ENCODE results near the gene LRRC28. TPM values are rescaled to one million over a fixed set of nuclear protein-coding genes. Genes with fewer than 3 reads are reported as not detected.
A peak's percentile ranks its signal among the peaks of the same experiment; 100 is the strongest.

Gene LRRC28
- total and polyA plus RNA-seq, 4 donors = 7.7 to 66.1 (median 13.0) TPM

DNA sequence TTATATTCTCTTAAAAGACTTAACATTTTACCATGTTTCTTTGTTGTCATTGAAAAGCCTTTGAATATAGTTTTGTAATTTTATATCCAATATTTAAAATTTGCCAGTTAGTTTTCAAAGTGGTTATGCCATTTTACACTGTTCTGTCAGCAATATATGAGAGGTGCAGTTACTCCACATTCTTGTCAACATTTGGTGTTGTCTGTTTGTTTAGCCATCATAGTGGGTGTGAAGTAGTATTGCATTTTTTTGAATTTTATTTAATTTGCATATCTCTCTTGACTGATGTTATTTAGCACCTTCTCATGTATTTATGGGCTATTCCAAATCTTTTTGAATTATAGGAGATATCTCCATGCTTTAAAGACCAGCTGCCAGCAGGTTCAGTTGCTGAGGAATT is 40.4 kb downstream of the LRRC28 start:
- ATAC-seq (ENCODE audit: insufficient read depth, low FRiP score) (no peak), DNase-seq (no peak)
- H3K9me3 ChIP-seq (ENCODE audit: control insufficient read depth in 4 of 4, insufficient read depth in 3 of 4, low read length in 3 of 4) = no peaks in the 10 kb centered on the region
- H3K27ac ChIP-seq (ENCODE audit: low read depth in 1 of 2, low read length in 1 of 2) = no peak overlapping the region
- no peak overlapping the region for H3K4me3 ChIP-seq
- TF ChIP-seq, protein P1, sequence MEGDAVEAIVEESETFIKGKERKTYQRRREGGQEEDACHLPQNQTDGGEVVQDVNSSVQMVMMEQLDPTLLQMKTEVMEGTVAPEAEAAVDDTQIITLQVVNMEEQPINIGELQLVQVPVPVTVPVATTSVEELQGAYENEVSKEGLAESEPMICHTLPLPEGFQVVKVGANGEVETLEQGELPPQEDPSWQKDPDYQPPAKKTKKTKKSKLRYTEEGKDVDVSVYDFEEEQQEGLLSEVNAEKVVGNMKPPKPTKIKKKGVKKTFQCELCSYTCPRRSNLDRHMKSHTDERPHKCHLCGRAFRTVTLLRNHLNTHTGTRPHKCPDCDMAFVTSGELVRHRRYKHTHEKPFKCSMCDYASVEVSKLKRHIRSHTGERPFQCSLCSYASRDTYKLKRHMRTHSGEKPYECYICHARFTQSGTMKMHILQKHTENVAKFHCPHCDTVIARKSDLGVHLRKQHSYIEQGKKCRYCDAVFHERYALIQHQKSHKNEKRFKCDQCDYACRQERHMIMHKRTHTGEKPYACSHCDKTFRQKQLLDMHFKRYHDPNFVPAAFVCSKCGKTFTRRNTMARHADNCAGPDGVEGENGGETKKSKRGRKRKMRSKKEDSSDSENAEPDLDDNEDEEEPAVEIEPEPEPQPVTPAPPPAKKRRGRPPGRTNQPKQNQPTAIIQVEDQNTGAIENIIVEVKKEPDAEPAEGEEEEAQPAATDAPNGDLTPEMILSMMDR (IDR thresholded peaks at IDR 0.05; ENCODE audit: control extremely low read depth, extremely low read depth) = no peak
- no peak overlapping the region for H3K9ac ChIP-seq (ENCODE audit: insufficient read depth in 1 of 2, low read length in 2 of 2)
- H3K27me3 ChIP-seq (ENCODE audit: control insufficient read depth in 3 of 3, insufficient read depth in 3 of 3, low read length in 2 of 3) = no peaks in the 10 kb centered on the region
- H3K36me3 ChIP-seq (ENCODE audit: control insufficient read depth in 4 of 4, insufficient read depth in 4 of 4, low read length in 4 of 4) = peaks cover 3 to 7% (median 5%) of the 10 kb centered on the region in 4 donors
- H3K4me1 ChIP-seq (ENCODE audit: control insufficient read depth in 5 of 5, insufficient read depth in 5 of 5, low read length in 5 of 5) = peaks cover 0 to 2% (median 0%) of the 10 kb centered on the region in 5 donors

DNA sequence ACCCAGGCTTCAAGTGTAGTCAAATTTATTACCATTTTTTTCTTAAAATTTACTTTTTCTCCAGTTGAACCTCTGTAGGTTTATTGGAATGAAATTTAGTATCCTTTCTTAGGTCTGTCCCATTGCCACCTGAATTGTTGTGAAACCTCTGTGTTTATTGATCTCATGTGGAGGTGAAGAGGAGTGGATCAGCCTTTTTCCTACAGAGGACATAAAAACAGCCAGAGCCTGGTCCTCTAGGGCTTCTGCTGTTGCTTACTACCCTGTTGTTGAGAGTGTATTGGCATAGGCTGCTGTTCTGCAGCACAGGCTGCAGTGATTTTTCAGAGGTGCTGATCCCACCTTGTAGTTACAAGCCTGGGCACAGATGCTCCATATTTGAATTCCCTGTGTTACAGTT is 44.6 kb downstream of the LRRC28 start:
- Histone ChIP-seq H3K4me1 (ENCODE audit: control insufficient read depth in 5 of 5, insufficient read depth in 5 of 5, low read length in 5 of 5) (peaks cover 0 to 4% (median 0%) of the 10 kb centered on the region in 5 donors), H3K9me3 (ENCODE audit: control insufficient read depth in 4 of 4, insufficient read depth in 3 of 4, low read length in 3 of 4) (no peaks in the 10 kb centered on the region), H3K36me3 (ENCODE audit: control insufficient read depth in 4 of 4, insufficient read depth in 4 of 4, low read length in 4 of 4) (peaks cover 3 to 6% (median 4%) of the 10 kb centered on the region in 4 donors), H3K4me3 (no peak overlapping the region), H3K9ac (ENCODE audit: insufficient read depth in 1 of 2, low read length in 2 of 2) (no peak overlapping the region), H3K27ac (ENCODE audit: low read depth in 1 of 2, low read length in 1 of 2) (no peak overlapping the region), H3K27me3 (ENCODE audit: control insufficient read depth in 3 of 3, insufficient read depth in 3 of 3, low read length in 2 of 3) (no peaks in the 10 kb centered on the region)
- TF ChIP-seq, protein P1 (IDR thresholded peaks at IDR 0.05; ENCODE audit: control extremely low read depth, extremely low read depth) = no peak
- ATAC-seq (ENCODE audit: insufficient read depth, low FRiP score) (no peak), DNase-seq (no peak)

DNA sequence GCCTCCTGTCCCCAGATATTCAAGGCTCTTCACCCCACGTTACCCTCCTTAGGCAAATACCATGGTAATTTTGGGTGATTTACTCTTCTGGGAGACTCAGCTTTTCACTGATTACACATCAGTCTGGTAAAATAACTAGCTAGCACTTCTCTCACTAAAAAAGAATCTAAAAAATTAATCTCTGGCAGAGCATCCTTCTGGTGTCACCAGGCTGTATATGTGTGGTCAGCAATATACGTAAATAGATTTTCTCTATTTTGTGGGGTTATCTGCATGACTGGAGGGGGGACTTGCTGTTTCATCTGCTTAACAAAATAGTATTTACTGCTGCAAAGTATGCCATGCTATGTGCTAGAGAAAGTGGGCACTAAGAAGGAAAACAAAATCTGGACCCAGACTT is 45.1 kb downstream of the LRRC28 start:
- peaks cover 0 to 4% (median 0%) of the 10 kb centered on the region in 5 donors for H3K4me1 ChIP-seq (ENCODE audit: control insufficient read depth in 5 of 5, insufficient read depth in 5 of 5, low read length in 5 of 5)
- H3K4me3 ChIP-seq = no peak overlapping the region
- H3K27ac ChIP-seq (ENCODE audit: low read depth in 1 of 2, low read length in 1 of 2) = no peak overlapping the region
- no peak overlapping the region for H3K9ac ChIP-seq (ENCODE audit: insufficient read depth in 1 of 2, low read length in 2 of 2)
- WGBS, 2 donors = 82 to 91% methylated on average over 2 of the region's 2 CpGs
- TF ChIP-seq, protein P1 (IDR thresholded peaks at IDR 0.05; ENCODE audit: control extremely low read depth, extremely low read depth) = no peak
- DNase-seq = no peak
- no peak for ATAC-seq (ENCODE audit: insufficient read depth, low FRiP score)
- no peaks in the 10 kb centered on the region for H3K9me3 ChIP-seq (ENCODE audit: control insufficient read depth in 4 of 4, insufficient read depth in 3 of 4, low read length in 3 of 4)
- peaks cover 3 to 6% (median 4%) of the 10 kb centered on the region in 4 donors for H3K36me3 ChIP-seq (ENCODE audit: control insufficient read depth in 4 of 4, insufficient read depth in 4 of 4, low read length in 4 of 4)
- H3K27me3 ChIP-seq (ENCODE audit: control insufficient read depth in 3 of 3, insufficient read depth in 3 of 3, low read length in 2 of 3) = no peaks in the 10 kb centered on the region

DNA sequence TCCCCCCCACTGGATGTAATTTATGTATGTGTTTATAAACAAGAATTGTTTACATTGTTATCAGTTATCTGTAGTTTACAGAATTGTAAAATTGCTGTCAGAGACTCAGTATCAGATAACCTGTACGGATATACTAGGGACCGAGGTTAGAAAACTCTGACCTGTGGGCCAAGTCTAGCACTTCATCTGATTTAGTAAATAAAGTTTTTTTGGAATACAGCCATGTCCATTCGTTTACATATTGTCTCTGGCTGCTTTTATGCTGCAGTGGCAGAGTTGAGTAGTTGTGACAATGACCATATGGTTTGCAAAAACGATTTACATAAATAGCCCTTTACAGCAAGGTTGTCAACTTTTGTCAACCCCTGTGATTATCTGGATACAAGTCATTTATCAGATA is 52.6 kb downstream of the LRRC28 start:
- ATAC-seq (ENCODE audit: insufficient read depth, low FRiP score) = no peak

More for the DNA sequence above, 52.6 kb downstream of the LRRC28 start:
- H3K4me1 ChIP-seq (ENCODE audit: control insufficient read depth in 5 of 5, insufficient read depth in 5 of 5, low read length in 5 of 5) = peaks cover 3 to 44% (median 14%) of the 10 kb centered on the region in 5 donors
- DNase-seq = peak; percentile 72 to 98 (median 96)
- no peaks in the 10 kb centered on the region for H3K9me3 ChIP-seq (ENCODE audit: control insufficient read depth in 4 of 4, insufficient read depth in 3 of 4, low read length in 3 of 4)
- no peak overlapping the region for H3K9ac ChIP-seq (ENCODE audit: insufficient read depth in 1 of 2, low read length in 2 of 2)
- no peak overlapping the region for H3K27ac ChIP-seq (ENCODE audit: low read depth in 1 of 2, low read length in 1 of 2)
- no peaks in the 10 kb centered on the region for H3K36me3 ChIP-seq (ENCODE audit: control insufficient read depth in 4 of 4, insufficient read depth in 4 of 4, low read length in 4 of 4)
- TF ChIP-seq, protein P1 (IDR thresholded peaks at IDR 0.05; ENCODE audit: control extremely low read depth, extremely low read depth) = no peak
- no peak overlapping the region for H3K4me3 ChIP-seq
- no peaks in the 10 kb centered on the region for H3K27me3 ChIP-seq (ENCODE audit: control insufficient read depth in 3 of 3, insufficient read depth in 3 of 3, low read length in 2 of 3)
- WGBS, 2 donors = 36 to 70% methylated on average over 4 of the region's 4 CpGs
